ENCODE measurements around the gene TNPO1.
"Not testable (repeated sequence)": the region's sequence is repeated elsewhere in the genome, so short reads cannot be mapped to it uniquely, and the experiment has no call there.

TNPO1 gene

GRCh38 chr5:72785801-72786200 is 30.7 kb upstream of the TNPO1 start:
- TF ChIP-seq CTCF (IDR thresholded peaks at IDR 0.05; ENCODE audit: low read depth, low read length) = no peak
- no peak overlapping the region for H3K4me3 ChIP-seq (ENCODE audit: low read depth, low read length)

GRCh38 chr5:72786676-72787075 is 29.8 kb upstream of the TNPO1 start:
- no peak overlapping the region for H3K4me3 ChIP-seq (ENCODE audit: low read depth, low read length)
- no peak for TF ChIP-seq CTCF (IDR thresholded peaks at IDR 0.05; ENCODE audit: low read depth, low read length)

GRCh38 chr5:72788866-72789505 is 27.5 kb upstream of the TNPO1 start:
- TF ChIP-seq CTCF (IDR thresholded peaks at IDR 0.05; ENCODE audit: low read depth, low read length) = no peak
- no peak overlapping the region for H3K4me3 ChIP-seq (ENCODE audit: low read depth, low read length)

- no peak overlapping the region for H3K4me3 ChIP-seq (ENCODE audit: low read depth, low read length)
- no peak for TF ChIP-seq CTCF (IDR thresholded peaks at IDR 0.05; ENCODE audit: low read depth, low read length)
Observed at GRCh38 chr5:72790186-72790585, 26.3 kb upstream of the TNPO1 start.

- not testable (repeated sequence) for H3K4me3 ChIP-seq (ENCODE audit: low read depth, low read length)
Observed at GRCh38 chr5:72792662-72793061, 23.8 kb upstream of the TNPO1 start.

GRCh38 chr5:72796001-72796400 is 20.5 kb upstream of the TNPO1 start:
- TF ChIP-seq CTCF (IDR thresholded peaks at IDR 0.05; ENCODE audit: low read depth, low read length) = no peak
- H3K4me3 ChIP-seq (ENCODE audit: low read depth, low read length) = no peak overlapping the region

- TF ChIP-seq CTCF (IDR thresholded peaks at IDR 0.05; ENCODE audit: low read depth, low read length) = no peak
- no peak overlapping the region for H3K4me3 ChIP-seq (ENCODE audit: low read depth, low read length)
Observed at GRCh38 chr5:72799721-72800120, 16.7 kb upstream of the TNPO1 start.

GRCh38 chr5:72808637-72809036 is 7.8 kb upstream of the TNPO1 start:
- H3K4me3 ChIP-seq (ENCODE audit: low read depth, low read length) = not testable (repeated sequence)

All from WI38 (cell line).